Panc1 (cell line): ENCODE measurements around the gene NFIB. TPM values are rescaled to one million over a fixed set of nuclear protein-coding genes. Genes with fewer than 3 reads are reported as not detected.

Source experiments
- ATAC-seq: fragments of 200-7000 bp; cut with Tn5 transposase; 2 replicates; pipeline ENCODE4 v1.9.1; 2020; ENCODE audit warnings: mild to moderate bottlenecking, moderate library complexity
- BruUV-seq: library from RNA; stranded (reverse); fragments of 400-500 nt; replicated peaks from 2 replicates; lab custom pipeline; 2021; lab: Mats Ljungman, UMichigan
- CTCF ChIA-PET: fragments of 300-600 bp; sonication (Branson Sonifier 250); formaldehyde crosslinking; loops from one replicate; lab custom pipeline; 2022; ENCODE audit warnings: antibody characterized with exemption; lab: Charles Lee
- POLR2A ChIA-PET: fragments of 300-600 bp; sonication (Branson Sonifier 250); formaldehyde crosslinking; loops from one replicate; lab custom pipeline; 2022; ENCODE audit warnings: antibody characterized with exemption; lab: Charles Lee
- DNase-seq: peaks from one replicate; pipeline ENCODE4 v3.0.0-alpha.2; 2010; ENCODE audit warnings: low read depth, low spot score
- H3K27ac ChIP-seq: 2 replicates; pipeline ENCODE4 v1.5.1; 2011; ENCODE audit warnings: mild to moderate bottlenecking, low read length, inconsistent platforms
- H3K27me3 ChIP-seq: fragments of 200-500 bp; sonication (Bioruptor generic); 2 replicates; pipeline ENCODE4 v1.6.0; 2014; ENCODE audit warnings: low read length, inconsistent platforms; ENCODE audit not compliant: control insufficient read depth, insufficient read depth
- H3K36me3 ChIP-seq: fragments of 200-500 bp; sonication (Bioruptor generic); 2 replicates; pipeline ENCODE4 v1.5.1; 2014; ENCODE audit warnings: inconsistent platforms, mild to moderate bottlenecking, low read length, moderate library complexity; ENCODE audit not compliant: control insufficient read depth, insufficient read depth
- H3K4me1 ChIP-seq: 2 replicates; pipeline ENCODE4 v1.5.1; 2011; ENCODE audit warnings: inconsistent platforms, mild to moderate bottlenecking, low read length, moderate library complexity; ENCODE audit not compliant: control insufficient read depth, insufficient read depth
- H3K4me3 ChIP-seq, 2 experiments: 2 replicates each; pipeline ENCODE4 v1.5.1; 2011 to 2012; ENCODE audit warnings: low read depth in 2 of 2, low read length in 2 of 2, mild to moderate bottlenecking in 2 of 2, inconsistent platforms in 1 of 2, moderate library complexity in 1 of 2
- H3K9me3 ChIP-seq: fragments of 200-500 bp; sonication (Bioruptor generic); 2 replicates; pipeline ENCODE4 v1.5.1; 2014; ENCODE audit warnings: low read depth, mild to moderate bottlenecking, inconsistent platforms, low read length, moderate library complexity; ENCODE audit not compliant: control insufficient read depth, insufficient read depth
- CTCF ChIP-seq: fragments of 450-650 bp; IDR thresholded peaks from 2 replicates; pipeline ENCODE4 v1.5.1; 2017; ENCODE audit warnings: mild to moderate bottlenecking
- POLR2AphosphoS5 ChIP-seq: IDR thresholded peaks from 2 replicates; pipeline ENCODE4 v1.6.1; 2012; ENCODE audit warnings: mild to moderate bottlenecking, low read depth, low read length, moderate library complexity
- REST ChIP-seq, 2 experiments: IDR thresholded peaks; 2 replicates each; pipeline ENCODE4 v1.6.1; 2011 to 2012; ENCODE audit warnings: low read depth in 2 of 2, control low read depth in 1 of 2, low read length in 1 of 2, mild to moderate bottlenecking in 1 of 2, moderate library complexity in 1 of 2; ENCODE audit not compliant: insufficient read depth in 1 of 2
- SIN3A ChIP-seq: IDR thresholded peaks from 2 replicates; pipeline ENCODE4 v1.6.1; 2012; ENCODE audit warnings: low read depth, mild to moderate bottlenecking, low read length, moderate library complexity, borderline replicate concordance; ENCODE audit not compliant: insufficient read depth
- TCF7L2 ChIP-seq: IDR thresholded peaks from 2 replicates; pipeline ENCODE4 v1.6.1; 2011; ENCODE audit warnings: mild to moderate bottlenecking, low read depth, low read length, inconsistent platforms
- in situ Hi-C: cut with HindIII; loops from 2 replicates; pipeline ENCODE4 v1.10.0; 2016; ENCODE audit warnings: low sequenced_read_pairs, low pct_unique_long_range_greater_than_20kb
- intact Hi-C: fragments of 100-400 bp; cut with micrococcal nuclease; formaldehyde crosslinking; loops from one replicate; pipeline ENCODE4 v1.10.0; 2022; ENCODE audit not compliant: unreplicated experiment
- total RNA-seq: library from RNA; stranded (reverse); gene quantifications from one replicate; pipeline ENCODE4 v1.2.1, GENCODE V29; 2021; ENCODE audit not compliant: unreplicated experiment

NFIB gene
- total RNA-seq, 1 experiment from 2014 or later, result 26.7 TPM

- Histone ChIP-seq H3K4me3 (no peak overlapping the region), H3K27ac (no peak overlapping the region), H3K36me3 (no peaks in the 10 kb centered on the region), H3K9me3 (no peaks in the 10 kb centered on the region), H3K27me3 (no peaks in the 10 kb centered on the region), H3K4me1 (no peaks in the 10 kb centered on the region)
- TF ChIP-seq TCF7L2, result no peak
- TF ChIP-seq REST (IDR thresholded peaks at IDR 0.05; ENCODE audit: insufficient read depth in 1 of 2, low read depth in 2 of 2, low read length in 1 of 2), result no peak
- no peak for TF ChIP-seq CTCF
- in situ Hi-C loops (no loop called here), intact Hi-C loops (no loop called here)
- DNase-seq, result no peak
- BruUV-seq, result no TSS peak
- ChIA-PET CTCF (no interaction called here), POLR2A (no interaction called here)
- ATAC-seq, result no peak
Observed at GRCh38 chr9:14066831-14067230, 247.1 kb downstream of the NFIB start.

GRCh38 chr9:14066032-14066431 lies 247.9 kb downstream of the NFIB start:
- Histone ChIP-seq H3K27ac (no peak overlapping the region), H3K36me3 (no peaks in the 10 kb centered on the region), H3K4me1 (no peaks in the 10 kb centered on the region), H3K9me3 (no peaks in the 10 kb centered on the region), H3K27me3 (no peaks in the 10 kb centered on the region), H3K4me3 (no peak overlapping the region)
- TF ChIP-seq SIN3A (no peak), CTCF (no peak), REST (IDR thresholded peaks at IDR 0.05; ENCODE audit: insufficient read depth in 1 of 2, low read depth in 2 of 2, low read length in 1 of 2) (no peak), TCF7L2 (no peak), POLR2AphosphoS5 (no peak)
- intact Hi-C loops (no loop called here), in situ Hi-C loops (no loop called here)
- BruUV-seq, result no TSS peak
- no peak for DNase-seq
- ChIA-PET POLR2A (no interaction called here), CTCF (no interaction called here)
- ATAC-seq, result no peak
